Activated CD4-positive, alpha-beta memory T cell treated with anti-CD3 and anti-CD28 coated beads, Interleukin-2, amount 10 ng/mL, durations not matched to agents 7 days and 5 days (primary cell): Measurements from ENCODE around the gene LTBP3. TPM values are rescaled to one million over a fixed set of nuclear protein-coding genes. Genes with fewer than 3 reads are reported as not detected.

Source experiments
- CTCF ChIA-PET: fragments of 350-600 bp; sonication (Branson Sonifier 250); formaldehyde crosslinking; loops from one replicate; lab custom pipeline; 2021; ENCODE audit warnings: antibody characterized with exemption, inconsistent platforms; lab: Charles Lee
- POLR2A ChIA-PET: fragments of 350-600 bp; sonication (Branson Sonifier 250); formaldehyde crosslinking; loops from one replicate; lab custom pipeline; 2021; ENCODE audit warnings: antibody characterized with exemption; lab: Charles Lee
- DNase-seq: peaks from one replicate; pipeline ENCODE4 v3.0.0-alpha.2; 2020
- H3K27ac Mint-ChIP-seq: one replicate; pipeline ENCODE4 v1.8.0; 2021; ENCODE audit warnings: mild to moderate bottlenecking, mixed read lengths
- H3K27me3 Mint-ChIP-seq: one replicate; pipeline ENCODE4 v1.8.0; 2021; ENCODE audit warnings: mixed read lengths
- H3K36me3 Mint-ChIP-seq: one replicate; pipeline ENCODE4 v1.8.0; 2021; ENCODE audit warnings: low read depth, mixed read lengths
- H3K4me1 Mint-ChIP-seq: one replicate; pipeline ENCODE4 v1.8.0; 2021; ENCODE audit warnings: mixed read lengths
- H3K4me3 Mint-ChIP-seq: one replicate; pipeline ENCODE4 v1.8.0; 2021; ENCODE audit warnings: mild to moderate bottlenecking, mixed read lengths
- H3K9me3 Mint-ChIP-seq: one replicate; pipeline ENCODE4 v1.8.0; 2021; ENCODE audit warnings: mixed read lengths
- total RNA-seq, 2 experiments: library from RNA; stranded (reverse); gene quantifications; one replicate each; pipeline ENCODE4 v1.2.3, GENCODE V29; 2021

The LTBP3 gene
- total RNA-seq, 2 experiments from 2014 or later, result 55.4 to 60.0 TPM

GRCh38 chr11:65575568-65576231, 17.5 kb upstream of the LTBP3 start, which contains the start of gene EHBP1L1:
Gene EHBP1L1, plus strand, starts transcription at chr11:65576053. Its CDS starts 250 bp downstream, at chr11:65576303.
- ChIA-PET CTCF (interaction anchor here (1.0 to 5.3 kb wide), 8 partner anchors 10 to 63 kb away, joined by 3 to 60 read pairs (median 6); partner anchors contain the start of genes KCNK7, PCNX3 and SIPA1), POLR2A (interaction anchor here (0.7 to 5.2 kb wide), 28 partner anchors 8 to 1664 kb away, joined by 3 to 96 read pairs (median 7); partner anchors contain the start of genes KCNK7, LTBP3, MALAT1 and MAP3K11)
- H3K4me1 Mint-ChIP-seq, result peaks cover 57% of the 10 kb centered on the region
- no peaks in the 10 kb centered on the region for H3K9me3 Mint-ChIP-seq
- no peaks in the 10 kb centered on the region for H3K27me3 Mint-ChIP-seq
- peak within 1 kb of the TSS; percentile 97 for H3K27ac Mint-ChIP-seq
- peak within 1 kb of the TSS; percentile 88 for H3K4me3 Mint-ChIP-seq
- DNase-seq, result peak; percentile 87
- peaks cover 38% of the 10 kb centered on the region for H3K36me3 Mint-ChIP-seq

- Mint-ChIP-seq H3K27ac (peak overlapping the region; percentile 97), H3K4me3 (peak overlapping the region; percentile 82), H3K27me3 (no peaks in the 10 kb centered on the region), H3K36me3 (peaks cover 36% of the 10 kb centered on the region), H3K4me1 (peaks cover 58% of the 10 kb centered on the region), H3K9me3 (no peaks in the 10 kb centered on the region)
- DNase-seq, result no peak
- CTCF ChIA-PET, result interaction anchor here (1.0 to 5.3 kb wide), 6 partner anchors 10 to 63 kb away, joined by 3 to 60 read pairs (median 10); partner anchors contain the start of genes KCNK7 and SIPA1
- POLR2A ChIA-PET, result interaction anchor here (0.7 to 5.2 kb wide), 26 partner anchors 9 to 1665 kb away, joined by 3 to 96 read pairs (median 7); partner anchors contain the start of genes KCNK7, LTBP3, MALAT1 and MAP3K11
Observed at GRCh38 chr11:65574811-65575567, 16.8 kb upstream of the LTBP3 start.

- Mint-ChIP-seq H3K9me3 (no peaks in the 10 kb centered on the region), H3K36me3 (peaks cover 30% of the 10 kb centered on the region), H3K27ac (peak overlapping the region; percentile 97), H3K27me3 (no peaks in the 10 kb centered on the region), H3K4me3 (peak overlapping the region; percentile 86), H3K4me1 (peaks cover 58% of the 10 kb centered on the region)
- DNase-seq, result peak; percentile 91
- CTCF ChIA-PET, result interaction anchor here (0.7 to 5.7 kb wide), 9 partner anchors 9 to 79 kb away, joined by 3 to 88 read pairs (median 4); no protein-coding TSS in a partner anchor
- POLR2A ChIA-PET, result interaction anchor here (0.9 to 5.5 kb wide), 18 partner anchors 9 to 1665 kb away, joined by 3 to 96 read pairs (median 14); partner anchors contain the start of genes KCNK7, MALAT1, MAP3K11 and NEAT1
Observed at GRCh38 chr11:65574109-65574810, 16.1 kb upstream of the LTBP3 start.

GRCh38 chr11:65573391-65574079, 15.4 kb upstream of the LTBP3 start:
- DNase-seq, result peak; percentile 51
- H3K27me3 Mint-ChIP-seq, result no peaks in the 10 kb centered on the region
- no peaks in the 10 kb centered on the region for H3K9me3 Mint-ChIP-seq
- H3K27ac Mint-ChIP-seq, result peak overlapping the region; percentile 88
- ChIA-PET CTCF (interaction anchor here (0.7 to 5.7 kb wide), 12 partner anchors 9 to 286 kb away, joined by 3 to 88 read pairs (median 4); partner anchors contain the start of genes MAP3K11 and PCNX3), POLR2A (interaction anchor here (1.0 to 5.5 kb wide), 16 partner anchors 9 to 312 kb away, joined by 3 to 65 read pairs (median 6); partner anchors contain the start of genes LTBP3, MALAT1, MAP3K11 and NEAT1)
- peaks cover 59% of the 10 kb centered on the region for H3K4me1 Mint-ChIP-seq
- H3K36me3 Mint-ChIP-seq, result peaks cover 33% of the 10 kb centered on the region
- H3K4me3 Mint-ChIP-seq, result peak overlapping the region; percentile 86

- ChIA-PET CTCF (interaction anchor here (0.7 to 5.7 kb wide), 16 partner anchors 8 to 318 kb away, joined by 3 to 88 read pairs (median 4); partner anchors contain the start of genes CCDC85B, LTBP3, MAP3K11 and PCNX3), POLR2A (interaction anchor here (0.7 to 5.5 kb wide), 24 partner anchors 10 to 455 kb away, joined by 3 to 65 read pairs (median 5); partner anchors contain the start of genes KCNK7, LTBP3, MALAT1 and MAP3K11)
- Mint-ChIP-seq H3K4me3 (peak within 1 kb of the TSS; percentile 100), H3K9me3 (no peaks in the 10 kb centered on the region), H3K4me1 (peaks cover 55% of the 10 kb centered on the region), H3K27me3 (no peaks in the 10 kb centered on the region), H3K27ac (peak within 1 kb of the TSS; percentile 88), H3K36me3 (peaks cover 33% of the 10 kb centered on the region)
- peak; percentile 93 for DNase-seq
Observed at GRCh38 chr11:65572356-65573051, 14.3 kb upstream of the LTBP3 start, which contains the start of gene FAM89B. Gene FAM89B, plus strand, starts transcription at chr11:65572538. Its CDS starts 132 bp downstream, at chr11:65572670.

GRCh38 chr11:65571940-65572339, 13.8 kb upstream of the LTBP3 start:
- H3K36me3 Mint-ChIP-seq, result peaks cover 33% of the 10 kb centered on the region
- ChIA-PET CTCF (interaction anchor here (1.0 to 5.7 kb wide), 14 partner anchors 11 to 319 kb away, joined by 3 to 88 read pairs (median 6); partner anchors contain the start of genes CCDC85B, LTBP3, MAP3K11 and MUS81), POLR2A (interaction anchor here (0.7 to 5.5 kb wide), 21 partner anchors 12 to 454 kb away, joined by 3 to 65 read pairs (median 5); partner anchors contain the start of genes KCNK7, LTBP3, MALAT1 and MAP3K11)
- peaks cover 56% of the 10 kb centered on the region for H3K4me1 Mint-ChIP-seq
- H3K9me3 Mint-ChIP-seq, result no peaks in the 10 kb centered on the region
- no peaks in the 10 kb centered on the region for H3K27me3 Mint-ChIP-seq
- no peak for DNase-seq
- H3K27ac Mint-ChIP-seq, result peak overlapping the region; percentile 87
- peak overlapping the region; percentile 100 for H3K4me3 Mint-ChIP-seq

GRCh38 chr11:65571420-65571819, 13.3 kb upstream of the LTBP3 start:
- H3K9me3 Mint-ChIP-seq, result no peaks in the 10 kb centered on the region
- POLR2A ChIA-PET, result interaction anchor here (0.7 to 5.5 kb wide), 18 partner anchors 11 to 454 kb away, joined by 3 to 65 read pairs (median 6); partner anchors contain the start of genes KCNK7, LTBP3, MALAT1 and MAP3K11
- no peaks in the 10 kb centered on the region for H3K27me3 Mint-ChIP-seq
- H3K4me1 Mint-ChIP-seq, result peaks cover 62% of the 10 kb centered on the region
- H3K4me3 Mint-ChIP-seq, result peak overlapping the region; percentile 100
- peak overlapping the region; percentile 87 for H3K27ac Mint-ChIP-seq
- DNase-seq, result no peak
- H3K36me3 Mint-ChIP-seq, result peaks cover 33% of the 10 kb centered on the region
- CTCF ChIA-PET, result interaction anchor here (0.7 to 5.7 kb wide), 13 partner anchors 10 to 288 kb away, joined by 3 to 88 read pairs (median 7); partner anchors contain the start of genes DPF2, MAP3K11, MUS81 and PCNX3

GRCh38 chr11:65569973-65570918, 12.1 kb upstream of the LTBP3 start, which contains the start of gene ZNRD2:
Gene ZNRD2, plus strand, starts transcription at chr11:65570477. Its CDS starts 15 bp downstream, at chr11:65570492.
- ChIA-PET POLR2A (interaction anchor here (0.6 to 5.5 kb wide), 25 partner anchors 10 to 319 kb away, joined by 3 to 65 read pairs (median 3); partner anchors contain the start of genes KCNK7, LTBP3, MALAT1 and MAP3K11), CTCF (interaction anchor here (0.9 to 5.7 kb wide), 9 partner anchors 10 to 290 kb away, joined by 3 to 88 read pairs (median 14); partner anchors contain the start of genes DPF2, MAP3K11, MUS81 and PCNX3)
- peak; percentile 99 for DNase-seq
- Mint-ChIP-seq H3K4me3 (peak within 1 kb of the TSS; percentile 100), H3K4me1 (peaks cover 71% of the 10 kb centered on the region), H3K27ac (peak within 1 kb of the TSS; percentile 99), H3K27me3 (no peaks in the 10 kb centered on the region), H3K36me3 (peaks cover 33% of the 10 kb centered on the region), H3K9me3 (no peaks in the 10 kb centered on the region)

- CTCF ChIA-PET, result interaction anchor here (0.9 to 5.7 kb wide), 6 partner anchors 9 to 45 kb away, joined by 3 to 88 read pairs (median 26); partner anchors contain the start of genes MAP3K11 and PCNX3
- H3K4me3 Mint-ChIP-seq, result peak overlapping the region; percentile 100
- DNase-seq, result no peak
- H3K27ac Mint-ChIP-seq, result peak overlapping the region; percentile 99
- peaks cover 29% of the 10 kb centered on the region for H3K36me3 Mint-ChIP-seq
- POLR2A ChIA-PET, result interaction anchor here (0.9 to 5.5 kb wide), 17 partner anchors 9 to 290 kb away, joined by 3 to 65 read pairs (median 9); partner anchors contain the start of genes LTBP3, MALAT1, MAP3K11 and PCNX3
- no peaks in the 10 kb centered on the region for H3K27me3 Mint-ChIP-seq
- H3K4me1 Mint-ChIP-seq, result peaks cover 73% of the 10 kb centered on the region
- H3K9me3 Mint-ChIP-seq, result no peaks in the 10 kb centered on the region
Observed at GRCh38 chr11:65569164-65569972, 11.2 kb upstream of the LTBP3 start.
